Activated T-cell treated with anti-CD3 and anti-CD28 coated beads for 1 hour (primary cell): ENCODE results near the gene COL13A1.

Experiments used
- DNase-seq: peaks from one replicate; pipeline ENCODE4 v3.0.0-alpha.2; 2020; ENCODE audit warnings: low read depth

The COL13A1 gene

GRCh38 chr10:69792341-69792740 is 9.4 kb upstream of the COL13A1 start:
- DNase-seq, result no peak

- DNase-seq, result no peak
Measured at GRCh38 chr10:69794673-69795072, 7.0 kb upstream of the COL13A1 start.

- no peak for DNase-seq
Measured at GRCh38 chr10:69795242-69795934, 6.3 kb upstream of the COL13A1 start.

- no peak for DNase-seq
Measured at GRCh38 chr10:69797959-69798358, 3.7 kb upstream of the COL13A1 start.

GRCh38 chr10:69800109-69800508 is 1.6 kb upstream of the COL13A1 start:
- DNase-seq, result no peak

- DNase-seq, result no peak
Measured at GRCh38 chr10:69800665-69801064, 1.0 kb upstream of the COL13A1 start.

GRCh38 chr10:69801094-69801433 is 642 bp upstream of the COL13A1 start:
- DNase-seq, result no peak

GRCh38 chr10:69802424-69803161 is 887 bp downstream of the COL13A1 start:
- no peak for DNase-seq

- DNase-seq, result no peak
Measured at GRCh38 chr10:69803809-69804208, 2.1 kb downstream of the COL13A1 start.

GRCh38 chr10:69804775-69805174 is 3.1 kb downstream of the COL13A1 start:
- no peak for DNase-seq

GRCh38 chr10:69807122-69807521 is 5.4 kb downstream of the COL13A1 start:
- DNase-seq, result no peak

- DNase-seq, result no peak
Measured at GRCh38 chr10:69807696-69808095, 6.0 kb downstream of the COL13A1 start.

GRCh38 chr10:69809318-69809717 is 7.6 kb downstream of the COL13A1 start:
- no peak for DNase-seq

GRCh38 chr10:69810097-69810496 is 8.4 kb downstream of the COL13A1 start:
- DNase-seq, result no peak

GRCh38 chr10:69810675-69811397 is 9.1 kb downstream of the COL13A1 start:
- no peak for DNase-seq

- DNase-seq, result no peak
Measured at GRCh38 chr10:69813632-69814031, 11.9 kb downstream of the COL13A1 start.

GRCh38 chr10:69814251-69814650 is 12.5 kb downstream of the COL13A1 start:
- no peak for DNase-seq

- DNase-seq, result no peak
Measured at GRCh38 chr10:69815104-69815503, 13.4 kb downstream of the COL13A1 start.

GRCh38 chr10:69816521-69816920 is 14.8 kb downstream of the COL13A1 start:
- no peak for DNase-seq

GRCh38 chr10:69817078-69817581 is 15.4 kb downstream of the COL13A1 start:
- no peak for DNase-seq

- DNase-seq, result no peak
Measured at GRCh38 chr10:69818676-69819239, 17.1 kb downstream of the COL13A1 start.

GRCh38 chr10:69819716-69820506 is 18.2 kb downstream of the COL13A1 start:
- DNase-seq, result no peak
